HUES64 (cell line): Measurements from ENCODE around the gene ATG4A.
A peak's percentile ranks its signal among the peaks of the same experiment; 100 is the strongest.

Experiments used
- H3K27ac ChIP-seq: 2 replicates; pipeline ENCODE4 v1.7.0; 2013; ENCODE audit warnings: low read depth, low read length, inconsistent platforms
- H3K27me3 ChIP-seq: 2 replicates; pipeline ENCODE4 v1.6.1; 2013; ENCODE audit warnings: mild to moderate bottlenecking, low read length; ENCODE audit not compliant: insufficient read depth
- H3K36me3 ChIP-seq: 2 replicates; pipeline ENCODE4 v1.6.1; 2013; ENCODE audit warnings: mild to moderate bottlenecking, low read length; ENCODE audit not compliant: insufficient read depth
- H3K4me1 ChIP-seq: 2 replicates; pipeline ENCODE4 v1.6.1; 2013; ENCODE audit warnings: mild to moderate bottlenecking, low read length, moderate library complexity; ENCODE audit not compliant: insufficient read depth
- H3K4me3 ChIP-seq: 2 replicates; pipeline ENCODE4 v1.5.1; 2013; ENCODE audit warnings: mild to moderate bottlenecking, low read length, moderate library complexity
- H3K9ac ChIP-seq: 2 replicates; pipeline ENCODE4 v1.6.1; 2013; ENCODE audit warnings: mild to moderate bottlenecking, low read depth, low read length
- H3K9me3 ChIP-seq: 2 replicates; pipeline ENCODE4 v1.6.1; 2013; ENCODE audit warnings: low read depth, low read length; ENCODE audit not compliant: insufficient read depth
- WGBS: fragments of 150-250, 120-280 bp; methylation state at CpG from one replicate; pipeline ENCODE4 v1.1.7; 2013; ENCODE audit warnings: missing lambda C conversion rate; 5-methylcytosine and 5-hydroxymethylcytosine counted together

Gene ATG4A

GRCh38 chrX:108072746-108073145 is 18.8 kb upstream of the ATG4A start:
- H3K27me3 ChIP-seq, result no peaks in the 10 kb centered on the region
- H3K9me3 ChIP-seq, result no peaks in the 10 kb centered on the region
- H3K36me3 ChIP-seq, result no peaks in the 10 kb centered on the region
- no peak overlapping the region for H3K9ac ChIP-seq
- H3K4me3 ChIP-seq, result no peak overlapping the region
- no peak overlapping the region for H3K27ac ChIP-seq
- no peaks in the 10 kb centered on the region for H3K4me1 ChIP-seq
- 89% methylated on average over 5 of the region's 5 CpGs for WGBS

- Histone ChIP-seq H3K27ac (no peak overlapping the region), H3K4me1 (no peaks in the 10 kb centered on the region), H3K36me3 (peaks cover 20% of the 10 kb centered on the region), H3K4me3 (no peak overlapping the region), H3K27me3 (no peaks in the 10 kb centered on the region), H3K9ac (no peak overlapping the region), H3K9me3 (no peaks in the 10 kb centered on the region)
- WGBS, result 100% methylated on average over 2 of the region's 2 CpGs
Observed at GRCh38 chrX:108081110-108081509, 10.5 kb upstream of the ATG4A start.

GRCh38 chrX:108087792-108088191 is 3.8 kb upstream of the ATG4A start:
- Histone ChIP-seq H3K4me1 (no peaks in the 10 kb centered on the region; the same call in 1 of the 2 replicates), H3K9me3 (no peaks in the 10 kb centered on the region), H3K9ac (no peak overlapping the region), H3K27me3 (no peaks in the 10 kb centered on the region), H3K4me3 (no peak overlapping the region), H3K27ac (no peak overlapping the region), H3K36me3 (peaks cover 43% of the 10 kb centered on the region)
- WGBS, result over 99% methylated on average over 6 of the region's 6 CpGs

- Histone ChIP-seq H3K9ac (no peak overlapping the region), H3K36me3 (peaks cover 43% of the 10 kb centered on the region), H3K27ac (no peak overlapping the region), H3K9me3 (no peaks in the 10 kb centered on the region), H3K27me3 (no peaks in the 10 kb centered on the region), H3K4me1 (no peaks in the 10 kb centered on the region; the same call in 1 of the 2 replicates), H3K4me3 (no peak overlapping the region)
- WGBS, result 93% methylated on average over 1 of the region's 1 CpG
Observed at GRCh38 chrX:108088511-108088910, 3.1 kb upstream of the ATG4A start.

GRCh38 chrX:108090491-108091263 is 901 bp upstream of the ATG4A start:
- peak overlapping the region; percentile 85 for H3K27ac ChIP-seq
- WGBS, result 7% methylated on average over 14 of the region's 20 CpGs
- H3K27me3 ChIP-seq, result no peaks in the 10 kb centered on the region
- peak overlapping the region; percentile 97 for H3K4me3 ChIP-seq
- peaks cover 27% of the 10 kb centered on the region for H3K36me3 ChIP-seq
- H3K9ac ChIP-seq, result peak overlapping the region; percentile 89
- no peaks in the 10 kb centered on the region for H3K9me3 ChIP-seq
- no peaks in the 10 kb centered on the region; the same call in 1 of the 2 replicates for H3K4me1 ChIP-seq

- no peaks in the 10 kb centered on the region for H3K27me3 ChIP-seq
- no peaks in the 10 kb centered on the region for H3K9me3 ChIP-seq
- H3K4me3 ChIP-seq, result peak overlapping the region; percentile 97
- H3K4me1 ChIP-seq, result no peaks in the 10 kb centered on the region; the same call in 1 of the 2 replicates
- H3K9ac ChIP-seq, result no peak overlapping the region
- no peak overlapping the region for H3K27ac ChIP-seq
- 6% methylated on average over 12 of the region's 15 CpGs for WGBS
- peaks cover 16% of the 10 kb centered on the region for H3K36me3 ChIP-seq
Observed at GRCh38 chrX:108091878-108092291, 307 bp downstream of the ATG4A start.

GRCh38 chrX:108097380-108097779 is 5.8 kb downstream of the ATG4A start:
- Histone ChIP-seq H3K9me3 (no peaks in the 10 kb centered on the region), H3K4me1 (no peaks in the 10 kb centered on the region), H3K9ac (no peak overlapping the region), H3K27me3 (no peaks in the 10 kb centered on the region), H3K27ac (no peak overlapping the region), H3K4me3 (no peak overlapping the region), H3K36me3 (no peaks in the 10 kb centered on the region)
- 88% methylated on average over 1 of the region's 2 CpGs for WGBS

GRCh38 chrX:108105473-108105872 is 13.9 kb downstream of the ATG4A start:
- H3K36me3 ChIP-seq, result no peaks in the 10 kb centered on the region
- H3K9me3 ChIP-seq, result no peaks in the 10 kb centered on the region
- H3K4me3 ChIP-seq, result no peak overlapping the region
- no peak overlapping the region for H3K9ac ChIP-seq
- no peaks in the 10 kb centered on the region for H3K27me3 ChIP-seq
- no peak overlapping the region for H3K27ac ChIP-seq
- no peaks in the 10 kb centered on the region for H3K4me1 ChIP-seq

- Histone ChIP-seq H3K27me3 (no peaks in the 10 kb centered on the region), H3K9me3 (no peaks in the 10 kb centered on the region), H3K4me1 (no peaks in the 10 kb centered on the region), H3K27ac (no peak overlapping the region), H3K36me3 (no peaks in the 10 kb centered on the region), H3K4me3 (no peak overlapping the region), H3K9ac (no peak overlapping the region)
Observed at GRCh38 chrX:108114541-108114940, 23.0 kb downstream of the ATG4A start.

- Histone ChIP-seq H3K9me3 (no peaks in the 10 kb centered on the region), H3K4me3 (no peak overlapping the region), H3K9ac (no peak overlapping the region), H3K36me3 (no peaks in the 10 kb centered on the region), H3K27ac (no peak overlapping the region), H3K27me3 (no peaks in the 10 kb centered on the region), H3K4me1 (peaks cover 8% of the 10 kb centered on the region; the same call in 1 of the 2 replicates)
- WGBS, result 74% methylated on average over 2 of the region's 3 CpGs
Observed at GRCh38 chrX:108117988-108118387, 26.4 kb downstream of the ATG4A start.

GRCh38 chrX:108121291-108121690 is 29.7 kb downstream of the ATG4A start:
- H3K9me3 ChIP-seq, result no peaks in the 10 kb centered on the region
- H3K27ac ChIP-seq, result no peak overlapping the region
- H3K9ac ChIP-seq, result no peak overlapping the region
- peaks cover 16% of the 10 kb centered on the region for H3K4me1 ChIP-seq
- no peak overlapping the region for H3K4me3 ChIP-seq
- no peaks in the 10 kb centered on the region for H3K27me3 ChIP-seq
- 84% methylated on average over 3 of the region's 3 CpGs for WGBS
- H3K36me3 ChIP-seq, result no peaks in the 10 kb centered on the region

- Histone ChIP-seq H3K9me3 (no peaks in the 10 kb centered on the region), H3K4me3 (no peak overlapping the region), H3K4me1 (peaks cover 26% of the 10 kb centered on the region), H3K27ac (no peak overlapping the region), H3K9ac (no peak overlapping the region), H3K27me3 (no peaks in the 10 kb centered on the region), H3K36me3 (no peaks in the 10 kb centered on the region)
- WGBS, result 93% methylated on average over 2 of the region's 2 CpGs
Observed at GRCh38 chrX:108122748-108123147, 31.2 kb downstream of the ATG4A start.
